NCI-H2227 treated with DMSO at 0.1 percent for 48 hours (cell line): ENCODE data around the gene ADAM8.

Experiments
- DNase-seq: peaks from one replicate; lab custom pipeline; 2025; lab: John Stamatoyannopoulos, UW

The ADAM8 gene

GRCh38 chr10:133212853-133213494 is 63.7 kb downstream of the ADAM8 start:
- DNase-seq = no peak
